ENCODE results near the gene SLC37A1.

Gene SLC37A1

GRCh38 chr21:42541174-42541573 lies 27.5 kb downstream of the SLC37A1 start:
- no peak for DNase-seq (ENCODE audit: low read depth)
- no peak for TF ChIP-seq CTCF (IDR thresholded peaks at IDR 0.05; ENCODE audit: low read length, missing control alignments)
- no peak overlapping the region for H3K4me3 ChIP-seq (replicated peaks; ENCODE audit: low read depth, low read length)

- no peak overlapping the region for H3K4me3 ChIP-seq (replicated peaks; ENCODE audit: low read depth, low read length)
- no peak for DNase-seq (ENCODE audit: low read depth)
- TF ChIP-seq CTCF (IDR thresholded peaks at IDR 0.05; ENCODE audit: low read length, missing control alignments), result no peak
Observed at GRCh38 chr21:42541618-42542017, 28.0 kb downstream of the SLC37A1 start.

- no peak for DNase-seq (ENCODE audit: low read depth)
- no peak overlapping the region for H3K4me3 ChIP-seq (replicated peaks; ENCODE audit: low read depth, low read length)
- TF ChIP-seq CTCF (IDR thresholded peaks at IDR 0.05; ENCODE audit: low read length, missing control alignments), result no peak
Observed at GRCh38 chr21:42542196-42542595, 28.5 kb downstream of the SLC37A1 start.

- no peak overlapping the region for H3K4me3 ChIP-seq (replicated peaks; ENCODE audit: low read depth, low read length)
- no peak for DNase-seq (ENCODE audit: low read depth)
- TF ChIP-seq CTCF (IDR thresholded peaks at IDR 0.05; ENCODE audit: low read length, missing control alignments), result no peak
Observed at GRCh38 chr21:42542596-42542995, 28.9 kb downstream of the SLC37A1 start.

- no peak for TF ChIP-seq CTCF (IDR thresholded peaks at IDR 0.05; ENCODE audit: low read length, missing control alignments)
- DNase-seq (ENCODE audit: low read depth), result no peak
Observed at GRCh38 chr21:42543106-42543847, 29.6 kb downstream of the SLC37A1 start.

GRCh38 chr21:42544544-42544943 lies 30.9 kb downstream of the SLC37A1 start:
- no peak for DNase-seq (ENCODE audit: low read depth)
- TF ChIP-seq CTCF (IDR thresholded peaks at IDR 0.05; ENCODE audit: low read length, missing control alignments), result no peak
- H3K4me3 ChIP-seq (replicated peaks; ENCODE audit: low read depth, low read length), result no peak overlapping the region

More at GRCh38 chr21:42543106-42543847, 29.6 kb downstream of the SLC37A1 start:
- no peak overlapping the region for H3K4me3 ChIP-seq (replicated peaks; ENCODE audit: low read depth, low read length)

- no peak for DNase-seq (ENCODE audit: low read depth)
- no peak for TF ChIP-seq CTCF (IDR thresholded peaks at IDR 0.05; ENCODE audit: low read length, missing control alignments)
- H3K4me3 ChIP-seq (replicated peaks; ENCODE audit: low read depth, low read length), result no peak overlapping the region
Observed at GRCh38 chr21:42545317-42545716, 31.7 kb downstream of the SLC37A1 start.

Measured in fibroblast of pulmonary artery (primary cell).